PFSK-1 (cell line): ENCODE data around the gene CIPC.
A peak's percentile ranks its signal among the peaks of the same experiment; 100 is the strongest.

ENCODE experiments used
- FOXP2 ChIP-seq: optimal IDR thresholded peaks from 2 replicates; pipeline ENCODE3; 2011; ENCODE audit warnings: borderline replicate concordance, control low read depth, inconsistent platforms; ENCODE audit not compliant: insufficient read depth; ENCODE audit errors: extremely low read length, extremely low read depth
- POLR2AphosphoS5 ChIP-seq: IDR thresholded peaks from 2 replicates; pipeline ENCODE4 v1.6.1; 2012; ENCODE audit warnings: low read depth, mild to moderate bottlenecking, control low read depth, low read length, moderate library complexity
- REST ChIP-seq, 2 experiments: IDR thresholded peaks; 2 replicates each; pipeline versions ENCODE4 v1.6.1 to v1.8.0; 2011 to 2012; ENCODE audit warnings: low read depth in 2 of 2, low read length in 2 of 2, control low read depth in 1 of 2, inconsistent platforms in 1 of 2, mild to moderate bottlenecking in 1 of 2, moderate library complexity in 1 of 2; ENCODE audit not compliant: insufficient read depth in 1 of 2
- SIN3A ChIP-seq: IDR thresholded peaks from 2 replicates; pipeline ENCODE4 v1.6.1; 2012; ENCODE audit warnings: mild to moderate bottlenecking, low read length, moderate library complexity, borderline replicate concordance; ENCODE audit not compliant: insufficient read depth
- TAF1 ChIP-seq: IDR thresholded peaks from 2 replicates; pipeline ENCODE4 v1.6.1; 2012; ENCODE audit warnings: low read length, control low read depth, borderline replicate concordance; ENCODE audit not compliant: insufficient read depth

GRCh38 chr14:77133720-77134338 lies 35.8 kb downstream of the CIPC start:
- TF ChIP-seq SIN3A (no peak), TAF1 (no peak), REST (IDR thresholded peaks at IDR 0.05; ENCODE audit: insufficient read depth in 1 of 2, low read depth in 2 of 2, low read length in 2 of 2) (peak; percentile 95 to 96), FOXP2 (no peak), POLR2AphosphoS5 (no peak)
